GM18505 (cell line): ENCODE data around the gene ZC3H13.

Experiments used
- ATAC-seq: cut with Tn5 transposase; IDR thresholded peaks from one replicate; pipeline ENCODE4 v1.9.1; 2021; ENCODE audit not compliant: unreplicated experiment
- POLR2A ChIP-seq: IDR thresholded peaks from 4 replicates; pipeline ENCODE4 v1.6.1; 2011; ENCODE audit warnings: borderline replicate concordance; ENCODE audit not compliant: insufficient read depth, insufficient read length; ENCODE audit errors: extremely low read depth

Gene ZC3H13

GRCh38 chr13:46052319-46053161, at the start of gene ZC3H13:
Gene ZC3H13 (minus strand): TSS chr13:46052746. CDS start chr13:46045507, 7,239 bp downstream.
- peak; percentile 87 for TF ChIP-seq POLR2A
- peak; percentile 99 for ATAC-seq

- no peak for TF ChIP-seq POLR2A
- ATAC-seq, result no peak
Observed at GRCh38 chr13:46102255-46102605, 49.7 kb upstream of the ZC3H13 start.

- no peak for ATAC-seq
- TF ChIP-seq POLR2A, result no peak
Observed at GRCh38 chr13:46101484-46102254, 49.1 kb upstream of the ZC3H13 start.

- TF ChIP-seq POLR2A, result no peak
- no peak for ATAC-seq
Observed at GRCh38 chr13:46101002-46101401, 48.5 kb upstream of the ZC3H13 start.

GRCh38 chr13:46100191-46100815, 47.8 kb upstream of the ZC3H13 start:
- no peak for ATAC-seq
- TF ChIP-seq POLR2A, result no peak

- no peak for ATAC-seq
- TF ChIP-seq POLR2A, result no peak
Observed at GRCh38 chr13:46097663-46098062, 45.1 kb upstream of the ZC3H13 start.

GRCh38 chr13:46097015-46097414, 44.5 kb upstream of the ZC3H13 start:
- TF ChIP-seq POLR2A, result no peak
- no peak for ATAC-seq

- no peak for TF ChIP-seq POLR2A
- ATAC-seq, result no peak
Observed at GRCh38 chr13:46094478-46094877, 41.9 kb upstream of the ZC3H13 start.

- no peak for TF ChIP-seq POLR2A
- ATAC-seq, result no peak
Observed at GRCh38 chr13:46088821-46089562, 36.4 kb upstream of the ZC3H13 start.

GRCh38 chr13:46087481-46087880, 34.9 kb upstream of the ZC3H13 start:
- no peak for TF ChIP-seq POLR2A
- no peak for ATAC-seq

GRCh38 chr13:46086985-46087384, 34.4 kb upstream of the ZC3H13 start:
- ATAC-seq, result no peak

GRCh38 chr13:46086421-46086922, 33.9 kb upstream of the ZC3H13 start:
- no peak for ATAC-seq
- no peak for TF ChIP-seq POLR2A

More at GRCh38 chr13:46086985-46087384, 34.4 kb upstream of the ZC3H13 start:
- no peak for TF ChIP-seq POLR2A

- TF ChIP-seq POLR2A, result no peak
- no peak for ATAC-seq
Observed at GRCh38 chr13:46085737-46086136, 33.2 kb upstream of the ZC3H13 start.

- no peak for ATAC-seq
- TF ChIP-seq POLR2A, result no peak
Observed at GRCh38 chr13:46082324-46082723, 29.8 kb upstream of the ZC3H13 start.

GRCh38 chr13:46079770-46080169, 27.2 kb upstream of the ZC3H13 start:
- no peak for ATAC-seq
- TF ChIP-seq POLR2A, result no peak
